Measurements from ENCODE around the gene BAIAP2.

The BAIAP2 gene

GRCh38 chr17:81124377-81124776, 89.4 kb downstream of the BAIAP2 start:
- ATAC-seq = no peak
- TF ChIP-seq ARNTL (CRISPR knock-in tag; IDR thresholded peaks at IDR 0.05; ENCODE audit: borderline replicate concordance, low read depth) (no peak), ZNF8 (CRISPR knock-in tag; IDR thresholded peaks at IDR 0.05) (no peak), SNAI2 (CRISPR knock-in tag; IDR thresholded peaks at IDR 0.05) (no peak), ZNF70 (CRISPR knock-in tag; IDR thresholded peaks at IDR 0.05) (no peak), CREB5 (CRISPR knock-in tag; IDR thresholded peaks at IDR 0.05; ENCODE audit: low read depth) (no peak), ISL1 (CRISPR knock-in tag; IDR thresholded peaks at IDR 0.05) (no peak), ZNF565 (CRISPR knock-in tag; conservative IDR thresholded peaks at IDR 0.05; ENCODE audit: low read depth) (no peak), CSRNP3 (CRISPR knock-in tag; IDR thresholded peaks at IDR 0.05) (no peak), RARB (CRISPR knock-in tag; IDR thresholded peaks at IDR 0.05) (no peak)
- TF ChIP-seq, protein P1, sequence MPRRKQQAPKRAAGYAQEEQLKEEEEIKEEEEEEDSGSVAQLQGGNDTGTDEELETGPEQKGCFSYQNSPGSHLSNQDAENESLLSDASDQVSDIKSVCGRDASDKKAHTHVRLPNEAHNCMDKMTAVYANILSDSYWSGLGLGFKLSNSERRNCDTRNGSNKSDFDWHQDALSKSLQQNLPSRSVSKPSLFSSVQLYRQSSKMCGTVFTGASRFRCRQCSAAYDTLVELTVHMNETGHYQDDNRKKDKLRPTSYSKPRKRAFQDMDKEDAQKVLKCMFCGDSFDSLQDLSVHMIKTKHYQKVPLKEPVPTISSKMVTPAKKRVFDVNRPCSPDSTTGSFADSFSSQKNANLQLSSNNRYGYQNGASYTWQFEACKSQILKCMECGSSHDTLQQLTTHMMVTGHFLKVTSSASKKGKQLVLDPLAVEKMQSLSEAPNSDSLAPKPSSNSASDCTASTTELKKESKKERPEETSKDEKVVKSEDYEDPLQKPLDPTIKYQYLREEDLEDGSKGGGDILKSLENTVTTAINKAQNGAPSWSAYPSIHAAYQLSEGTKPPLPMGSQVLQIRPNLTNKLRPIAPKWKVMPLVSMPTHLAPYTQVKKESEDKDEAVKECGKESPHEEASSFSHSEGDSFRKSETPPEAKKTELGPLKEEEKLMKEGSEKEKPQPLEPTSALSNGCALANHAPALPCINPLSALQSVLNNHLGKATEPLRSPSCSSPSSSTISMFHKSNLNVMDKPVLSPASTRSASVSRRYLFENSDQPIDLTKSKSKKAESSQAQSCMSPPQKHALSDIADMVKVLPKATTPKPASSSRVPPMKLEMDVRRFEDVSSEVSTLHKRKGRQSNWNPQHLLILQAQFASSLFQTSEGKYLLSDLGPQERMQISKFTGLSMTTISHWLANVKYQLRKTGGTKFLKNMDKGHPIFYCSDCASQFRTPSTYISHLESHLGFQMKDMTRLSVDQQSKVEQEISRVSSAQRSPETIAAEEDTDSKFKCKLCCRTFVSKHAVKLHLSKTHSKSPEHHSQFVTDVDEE (CRISPR knock-in tag; IDR thresholded peaks at IDR 0.05) = no peak

DNA sequence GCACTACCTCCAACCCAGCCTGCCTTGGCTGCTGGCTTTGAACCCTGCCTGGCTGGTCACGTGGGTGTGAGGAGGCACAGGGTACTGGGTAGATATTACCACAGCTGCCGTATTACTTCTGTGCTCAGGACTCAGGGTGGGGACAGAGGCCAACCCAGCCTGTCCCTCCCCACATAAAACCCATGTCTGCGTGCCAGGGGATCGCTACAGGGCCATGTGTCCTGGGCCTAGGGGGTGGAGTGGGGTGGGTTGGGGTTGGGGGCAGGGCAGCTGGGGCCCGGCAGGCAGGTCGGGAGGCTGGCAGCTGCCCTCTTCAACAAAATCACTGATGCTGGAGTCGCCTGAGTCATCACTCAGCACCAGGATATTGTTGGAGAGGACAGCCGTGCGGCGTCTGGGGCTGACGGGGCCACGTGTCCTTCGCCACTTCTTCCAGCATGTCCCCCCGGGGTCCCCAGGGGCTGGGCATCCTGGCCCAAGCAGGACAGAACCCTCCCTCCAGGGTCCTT, 90.7 kb downstream of the BAIAP2 start:
- ATAC-seq = peak; percentile 10; the same call in 2 of the 3 replicates
- TF ChIP-seq GLIS3 (CRISPR knock-in tag; IDR thresholded peaks at IDR 0.05) (no peak), ZFP3 (CRISPR knock-in tag; IDR thresholded peaks at IDR 0.05) (no peak), BACH2 (CRISPR knock-in tag; IDR thresholded peaks at IDR 0.05; ENCODE audit: borderline replicate concordance) (no peak), ARNTL (CRISPR knock-in tag; IDR thresholded peaks at IDR 0.05; ENCODE audit: borderline replicate concordance, low read depth) (no peak), ZC3H10 (CRISPR knock-in tag; IDR thresholded peaks at IDR 0.05) (no peak), ZNF8 (CRISPR knock-in tag; IDR thresholded peaks at IDR 0.05) (no peak), ESRRG (CRISPR knock-in tag; IDR thresholded peaks at IDR 0.05) (no peak), TOX (CRISPR knock-in tag; IDR thresholded peaks at IDR 0.05; ENCODE audit: borderline replicate concordance) (no peak), CSDC2 (CRISPR knock-in tag; IDR thresholded peaks at IDR 0.05) (no peak), PPARA (CRISPR knock-in tag; IDR thresholded peaks at IDR 0.05; ENCODE audit: borderline replicate concordance) (no peak), RARB (CRISPR knock-in tag; IDR thresholded peaks at IDR 0.05) (no peak), TCF4 (CRISPR knock-in tag; IDR thresholded peaks at IDR 0.05; ENCODE audit: borderline replicate concordance) (no peak), CREB5 (CRISPR knock-in tag; IDR thresholded peaks at IDR 0.05; ENCODE audit: low read depth) (no peak), ZNF565 (CRISPR knock-in tag; conservative IDR thresholded peaks at IDR 0.05; ENCODE audit: low read depth) (no peak), CSRNP3 (CRISPR knock-in tag; IDR thresholded peaks at IDR 0.05) (no peak)
- TF ChIP-seq, protein P2, sequence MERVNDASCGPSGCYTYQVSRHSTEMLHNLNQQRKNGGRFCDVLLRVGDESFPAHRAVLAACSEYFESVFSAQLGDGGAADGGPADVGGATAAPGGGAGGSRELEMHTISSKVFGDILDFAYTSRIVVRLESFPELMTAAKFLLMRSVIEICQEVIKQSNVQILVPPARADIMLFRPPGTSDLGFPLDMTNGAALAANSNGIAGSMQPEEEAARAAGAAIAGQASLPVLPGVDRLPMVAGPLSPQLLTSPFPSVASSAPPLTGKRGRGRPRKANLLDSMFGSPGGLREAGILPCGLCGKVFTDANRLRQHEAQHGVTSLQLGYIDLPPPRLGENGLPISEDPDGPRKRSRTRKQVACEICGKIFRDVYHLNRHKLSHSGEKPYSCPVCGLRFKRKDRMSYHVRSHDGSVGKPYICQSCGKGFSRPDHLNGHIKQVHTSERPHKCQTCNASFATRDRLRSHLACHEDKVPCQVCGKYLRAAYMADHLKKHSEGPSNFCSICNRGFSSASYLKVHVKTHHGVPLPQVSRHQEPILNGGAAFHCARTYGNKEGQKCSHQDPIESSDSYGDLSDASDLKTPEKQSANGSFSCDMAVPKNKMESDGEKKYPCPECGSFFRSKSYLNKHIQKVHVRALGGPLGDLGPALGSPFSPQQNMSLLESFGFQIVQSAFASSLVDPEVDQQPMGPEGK (CRISPR knock-in tag; IDR thresholded peaks at IDR 0.05; ENCODE audit: borderline replicate concordance) = no peak
- TF ChIP-seq, protein P3, sequence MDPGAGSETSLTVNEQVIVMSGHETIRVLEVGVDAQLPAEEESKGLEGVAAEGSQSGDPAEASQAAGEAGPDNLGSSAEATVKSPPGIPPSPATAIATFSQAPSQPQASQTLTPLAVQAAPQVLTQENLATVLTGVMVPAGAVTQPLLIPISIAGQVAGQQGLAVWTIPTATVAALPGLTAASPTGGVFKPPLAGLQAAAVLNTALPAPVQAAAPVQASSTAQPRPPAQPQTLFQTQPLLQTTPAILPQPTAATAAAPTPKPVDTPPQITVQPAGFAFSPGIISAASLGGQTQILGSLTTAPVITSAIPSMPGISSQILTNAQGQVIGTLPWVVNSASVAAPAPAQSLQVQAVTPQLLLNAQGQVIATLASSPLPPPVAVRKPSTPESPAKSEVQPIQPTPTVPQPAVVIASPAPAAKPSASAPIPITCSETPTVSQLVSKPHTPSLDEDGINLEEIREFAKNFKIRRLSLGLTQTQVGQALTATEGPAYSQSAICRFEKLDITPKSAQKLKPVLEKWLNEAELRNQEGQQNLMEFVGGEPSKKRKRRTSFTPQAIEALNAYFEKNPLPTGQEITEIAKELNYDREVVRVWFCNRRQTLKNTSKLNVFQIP (CRISPR knock-in tag; IDR thresholded peaks at IDR 0.05; ENCODE audit: borderline replicate concordance, low read depth) = no peak
